ENCODE results near the gene CROT.

DNA sequence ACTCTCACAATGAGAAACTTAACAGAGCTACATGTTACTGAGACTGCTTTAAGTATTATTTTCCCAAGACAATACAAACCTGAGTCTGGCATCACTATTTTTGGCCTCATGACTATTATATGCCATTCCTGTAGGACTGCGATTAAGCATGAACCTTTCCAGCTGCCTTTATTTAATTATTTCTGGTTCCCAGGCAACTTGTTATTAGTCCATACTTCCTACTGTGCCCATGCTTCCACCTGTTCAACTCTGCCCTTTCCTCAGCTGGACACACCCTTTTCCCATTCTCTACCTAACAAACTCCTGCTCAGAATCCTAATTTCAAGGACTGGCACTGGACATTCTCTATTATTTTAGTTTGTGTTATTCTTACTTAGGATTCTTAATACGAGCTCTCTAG lies 8.1 kb upstream of the CROT start:
- TF ChIP-seq, protein P1, sequence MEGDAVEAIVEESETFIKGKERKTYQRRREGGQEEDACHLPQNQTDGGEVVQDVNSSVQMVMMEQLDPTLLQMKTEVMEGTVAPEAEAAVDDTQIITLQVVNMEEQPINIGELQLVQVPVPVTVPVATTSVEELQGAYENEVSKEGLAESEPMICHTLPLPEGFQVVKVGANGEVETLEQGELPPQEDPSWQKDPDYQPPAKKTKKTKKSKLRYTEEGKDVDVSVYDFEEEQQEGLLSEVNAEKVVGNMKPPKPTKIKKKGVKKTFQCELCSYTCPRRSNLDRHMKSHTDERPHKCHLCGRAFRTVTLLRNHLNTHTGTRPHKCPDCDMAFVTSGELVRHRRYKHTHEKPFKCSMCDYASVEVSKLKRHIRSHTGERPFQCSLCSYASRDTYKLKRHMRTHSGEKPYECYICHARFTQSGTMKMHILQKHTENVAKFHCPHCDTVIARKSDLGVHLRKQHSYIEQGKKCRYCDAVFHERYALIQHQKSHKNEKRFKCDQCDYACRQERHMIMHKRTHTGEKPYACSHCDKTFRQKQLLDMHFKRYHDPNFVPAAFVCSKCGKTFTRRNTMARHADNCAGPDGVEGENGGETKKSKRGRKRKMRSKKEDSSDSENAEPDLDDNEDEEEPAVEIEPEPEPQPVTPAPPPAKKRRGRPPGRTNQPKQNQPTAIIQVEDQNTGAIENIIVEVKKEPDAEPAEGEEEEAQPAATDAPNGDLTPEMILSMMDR (conservative IDR thresholded peaks at IDR 0.05; ENCODE audit: low read length), result no peak
- no peak for TF ChIP-seq EZH2phosphoT487 (IDR thresholded peaks at IDR 0.05; ENCODE audit: borderline replicate concordance)
